WTC11 (cell line): ENCODE measurements around the gene KCNJ4. TPM values are rescaled to one million over a fixed set of nuclear protein-coding genes. Genes with fewer than 3 reads are reported as not detected.

Experiments used
- ATAC-seq: fragments of 200-7000 bp; cut with Tn5 transposase; 2 replicates; pipeline ENCODE4 v1.10.0; 2021; ENCODE audit warnings: mild to moderate bottlenecking, moderate library complexity
- CTCF ChIA-PET: fragments of 300-600 bp; sonication (Branson Sonifier 250); formaldehyde crosslinking; loops from one replicate; lab custom pipeline; 2021; ENCODE audit warnings: antibody characterized with exemption; lab: Charles Lee
- POLR2A ChIA-PET: fragments of 350-600 bp; sonication (Branson Sonifier 250); formaldehyde crosslinking; loops from one replicate; lab custom pipeline; 2021; ENCODE audit warnings: antibody characterized with exemption; lab: Charles Lee
- DNase-seq: peaks from one replicate; pipeline ENCODE4 v3.0.0; 2021; ENCODE audit warnings: low spot score
- H3K27ac Mint-ChIP-seq: 2 replicates; pipeline ENCODE4 v1.8.0; 2021; ENCODE audit warnings: mixed read lengths
- H3K27me3 Mint-ChIP-seq: 2 replicates; pipeline ENCODE4 v1.8.0; 2021; ENCODE audit warnings: low read depth, mild to moderate bottlenecking, moderate library complexity, mixed read lengths
- H3K36me3 Mint-ChIP-seq: 2 replicates; pipeline ENCODE4 v1.8.0; 2021; ENCODE audit warnings: mixed read lengths
- H3K4me1 Mint-ChIP-seq: 2 replicates; pipeline ENCODE4 v1.8.0; 2022; ENCODE audit warnings: mixed read lengths
- H3K4me3 Mint-ChIP-seq: 2 replicates; pipeline ENCODE4 v1.8.0; 2021; ENCODE audit warnings: mild to moderate bottlenecking, moderate library complexity, mixed read lengths
- H3K9me3 Mint-ChIP-seq: 2 replicates; pipeline ENCODE4 v1.8.0; 2021; ENCODE audit warnings: mixed read lengths
- HMGA2 ChIP-seq: fragments of 250-450 bp; sonication (Bioruptor Pico); IDR thresholded peaks from 2 replicates; pipeline ENCODE4 v1.4.0; 2021; ENCODE audit warnings: mild to moderate bottlenecking, moderate library complexity
- IRF2 ChIP-seq: sonication (generic); formaldehyde crosslinking; IDR thresholded peaks from 2 replicates; pipeline ENCODE4 v1.8.0; 2022; ENCODE audit warnings: low read depth, missing genetic modification reagents, borderline replicate concordance
- JAZF1 ChIP-seq: fragments of 250-450 bp; sonication (Bioruptor Pico); IDR thresholded peaks from 2 replicates; pipeline ENCODE4 v1.9.0; 2021; ENCODE audit warnings: moderate library complexity, mild to moderate bottlenecking, inconsistent platforms
- MLX ChIP-seq: sonication (generic); formaldehyde crosslinking; IDR thresholded peaks from 2 replicates; pipeline ENCODE4 v1.8.1; 2023; ENCODE audit warnings: mild to moderate bottlenecking, missing genetic modification reagents, moderate library complexity
- MXD4 ChIP-seq: fragments of 250-450 bp; sonication (Bioruptor Pico); IDR thresholded peaks from 2 replicates; pipeline ENCODE4 v1.8.0; 2021; ENCODE audit warnings: mild to moderate bottlenecking, moderate library complexity, borderline replicate concordance
- NFE2L1 ChIP-seq: sonication (generic); formaldehyde crosslinking; IDR thresholded peaks from 2 replicates; pipeline ENCODE4 v1.8.1; 2023; ENCODE audit warnings: missing genetic modification reagents
- TCF7 ChIP-seq: sonication (generic); formaldehyde crosslinking; IDR thresholded peaks from 2 replicates; pipeline ENCODE4 v1.8.0; 2022; ENCODE audit warnings: mild to moderate bottlenecking, low read depth, missing genetic modification reagents, moderate library complexity
- ZBTB21 ChIP-seq: sonication (generic); formaldehyde crosslinking; IDR thresholded peaks from 2 replicates; pipeline ENCODE4 v1.8.1; 2023; ENCODE audit warnings: mild to moderate bottlenecking, missing genetic modification reagents, borderline replicate concordance
- ZNF416 ChIP-seq: fragments of 250-450 bp; sonication (Bioruptor Pico); IDR thresholded peaks from 2 replicates; pipeline ENCODE4 v1.9.0; 2021; ENCODE audit warnings: mild to moderate bottlenecking, inconsistent platforms
- total RNA-seq: library from RNA; stranded (reverse); gene quantifications from 3 replicates; pipeline ENCODE4 v1.2.3, GENCODE V29; 2021
- TF ChIP-seq, protein P1 (sequence below): fragments of 250-450 bp; sonication (Bioruptor Pico); conservative IDR thresholded peaks from 2 replicates; pipeline ENCODE4 v1.9.0; 2021; ENCODE audit warnings: mild to moderate bottlenecking
- TF ChIP-seq, protein P2 (sequence below): sonication (generic); formaldehyde crosslinking; IDR thresholded peaks from 2 replicates; pipeline ENCODE4 v1.8.0; 2023; ENCODE audit warnings: mild to moderate bottlenecking, missing genetic modification reagents
- TF ChIP-seq, protein P3 (sequence below): fragments of 250-450 bp; sonication (Bioruptor Pico); IDR thresholded peaks from 2 replicates; pipeline ENCODE4 v1.9.0; 2021; ENCODE audit warnings: mild to moderate bottlenecking, borderline replicate concordance
- TF ChIP-seq, protein P4 (sequence below): sonication (generic); formaldehyde crosslinking; IDR thresholded peaks from 2 replicates; pipeline ENCODE4 v1.8.1; 2022; ENCODE audit warnings: mild to moderate bottlenecking, moderate library complexity, missing genetic modification reagents

KCNJ4 gene
- total RNA-seq, 1 experiment from 2014 or later, result 3.1 TPM

- TF ChIP-seq, protein P1, sequence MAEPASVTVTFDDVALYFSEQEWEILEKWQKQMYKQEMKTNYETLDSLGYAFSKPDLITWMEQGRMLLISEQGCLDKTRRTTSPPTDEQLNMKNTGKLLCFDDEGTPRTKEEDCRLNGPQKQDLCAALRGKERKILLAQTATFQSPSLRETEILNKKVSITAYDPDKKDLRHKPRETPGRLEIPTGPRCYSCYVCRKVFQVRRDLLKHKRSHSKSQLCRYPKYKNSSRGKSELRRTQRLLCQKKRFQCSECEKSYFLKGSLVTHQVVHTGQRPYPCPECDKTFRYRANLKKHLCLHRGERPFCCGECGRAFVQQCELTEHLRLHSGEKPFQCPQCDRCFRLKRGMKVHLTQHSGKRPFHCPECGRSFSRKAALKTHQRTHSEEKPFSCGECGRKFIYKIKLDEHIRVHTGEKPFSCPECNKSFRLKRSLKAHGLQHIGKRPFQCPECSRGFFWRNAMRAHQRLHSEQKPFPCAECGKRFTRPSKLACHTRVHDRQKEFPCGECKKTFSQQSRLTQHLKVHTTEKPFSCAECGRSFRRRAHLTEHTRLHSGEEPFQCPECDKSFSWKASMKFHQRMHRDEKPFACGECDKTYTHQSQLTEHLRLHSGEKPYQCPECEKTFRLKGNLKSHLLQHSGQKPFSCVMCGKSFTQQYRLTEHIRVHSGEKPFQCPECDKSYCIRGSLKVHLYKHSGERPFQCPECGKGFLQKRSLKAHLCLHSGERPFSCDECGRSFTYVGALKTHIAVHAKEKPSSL (CRISPR knock-in tag), result no peak
- TF ChIP-seq, protein P2, sequence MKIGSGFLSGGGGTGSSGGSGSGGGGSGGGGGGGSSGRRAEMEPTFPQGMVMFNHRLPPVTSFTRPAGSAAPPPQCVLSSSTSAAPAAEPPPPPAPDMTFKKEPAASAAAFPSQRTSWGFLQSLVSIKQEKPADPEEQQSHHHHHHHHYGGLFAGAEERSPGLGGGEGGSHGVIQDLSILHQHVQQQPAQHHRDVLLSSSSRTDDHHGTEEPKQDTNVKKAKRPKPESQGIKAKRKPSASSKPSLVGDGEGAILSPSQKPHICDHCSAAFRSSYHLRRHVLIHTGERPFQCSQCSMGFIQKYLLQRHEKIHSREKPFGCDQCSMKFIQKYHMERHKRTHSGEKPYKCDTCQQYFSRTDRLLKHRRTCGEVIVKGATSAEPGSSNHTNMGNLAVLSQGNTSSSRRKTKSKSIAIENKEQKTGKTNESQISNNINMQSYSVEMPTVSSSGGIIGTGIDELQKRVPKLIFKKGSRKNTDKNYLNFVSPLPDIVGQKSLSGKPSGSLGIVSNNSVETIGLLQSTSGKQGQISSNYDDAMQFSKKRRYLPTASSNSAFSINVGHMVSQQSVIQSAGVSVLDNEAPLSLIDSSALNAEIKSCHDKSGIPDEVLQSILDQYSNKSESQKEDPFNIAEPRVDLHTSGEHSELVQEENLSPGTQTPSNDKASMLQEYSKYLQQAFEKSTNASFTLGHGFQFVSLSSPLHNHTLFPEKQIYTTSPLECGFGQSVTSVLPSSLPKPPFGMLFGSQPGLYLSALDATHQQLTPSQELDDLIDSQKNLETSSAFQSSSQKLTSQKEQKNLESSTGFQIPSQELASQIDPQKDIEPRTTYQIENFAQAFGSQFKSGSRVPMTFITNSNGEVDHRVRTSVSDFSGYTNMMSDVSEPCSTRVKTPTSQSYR (CRISPR knock-in tag), result no peak
- TF ChIP-seq IRF2 (CRISPR knock-in tag) (no peak), ZNF416 (CRISPR knock-in tag) (no peak), TCF7 (CRISPR knock-in tag) (no peak)
- TF ChIP-seq, protein P3, sequence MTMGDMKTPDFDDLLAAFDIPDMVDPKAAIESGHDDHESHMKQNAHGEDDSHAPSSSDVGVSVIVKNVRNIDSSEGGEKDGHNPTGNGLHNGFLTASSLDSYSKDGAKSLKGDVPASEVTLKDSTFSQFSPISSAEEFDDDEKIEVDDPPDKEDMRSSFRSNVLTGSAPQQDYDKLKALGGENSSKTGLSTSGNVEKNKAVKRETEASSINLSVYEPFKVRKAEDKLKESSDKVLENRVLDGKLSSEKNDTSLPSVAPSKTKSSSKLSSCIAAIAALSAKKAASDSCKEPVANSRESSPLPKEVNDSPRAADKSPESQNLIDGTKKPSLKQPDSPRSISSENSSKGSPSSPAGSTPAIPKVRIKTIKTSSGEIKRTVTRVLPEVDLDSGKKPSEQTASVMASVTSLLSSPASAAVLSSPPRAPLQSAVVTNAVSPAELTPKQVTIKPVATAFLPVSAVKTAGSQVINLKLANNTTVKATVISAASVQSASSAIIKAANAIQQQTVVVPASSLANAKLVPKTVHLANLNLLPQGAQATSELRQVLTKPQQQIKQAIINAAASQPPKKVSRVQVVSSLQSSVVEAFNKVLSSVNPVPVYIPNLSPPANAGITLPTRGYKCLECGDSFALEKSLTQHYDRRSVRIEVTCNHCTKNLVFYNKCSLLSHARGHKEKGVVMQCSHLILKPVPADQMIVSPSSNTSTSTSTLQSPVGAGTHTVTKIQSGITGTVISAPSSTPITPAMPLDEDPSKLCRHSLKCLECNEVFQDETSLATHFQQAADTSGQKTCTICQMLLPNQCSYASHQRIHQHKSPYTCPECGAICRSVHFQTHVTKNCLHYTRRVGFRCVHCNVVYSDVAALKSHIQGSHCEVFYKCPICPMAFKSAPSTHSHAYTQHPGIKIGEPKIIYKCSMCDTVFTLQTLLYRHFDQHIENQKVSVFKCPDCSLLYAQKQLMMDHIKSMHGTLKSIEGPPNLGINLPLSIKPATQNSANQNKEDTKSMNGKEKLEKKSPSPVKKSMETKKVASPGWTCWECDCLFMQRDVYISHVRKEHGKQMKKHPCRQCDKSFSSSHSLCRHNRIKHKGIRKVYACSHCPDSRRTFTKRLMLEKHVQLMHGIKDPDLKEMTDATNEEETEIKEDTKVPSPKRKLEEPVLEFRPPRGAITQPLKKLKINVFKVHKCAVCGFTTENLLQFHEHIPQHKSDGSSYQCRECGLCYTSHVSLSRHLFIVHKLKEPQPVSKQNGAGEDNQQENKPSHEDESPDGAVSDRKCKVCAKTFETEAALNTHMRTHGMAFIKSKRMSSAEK (CRISPR knock-in tag), result no peak
Measured at GRCh38 chr22:38433871-38434270, 21.1 kb downstream of the KCNJ4 start (continued).

- no peaks in the 10 kb centered on the region; the same call in 1 of the 2 replicates for H3K27me3 Mint-ChIP-seq
- ChIA-PET POLR2A (interaction anchor here (0.6 kb wide), 1 partner anchor 34 kb away, joined by 3 read pairs; no protein-coding TSS in a partner anchor), CTCF (interaction anchor here (1.0 to 4.1 kb wide), 3 partner anchors 9 to 31 kb away, joined by 3 to 30 read pairs (median 6); no protein-coding TSS in a partner anchor)
- H3K4me3 Mint-ChIP-seq, result no peak overlapping the region
- DNase-seq, result no peak
- H3K27ac Mint-ChIP-seq, result no peak overlapping the region
- TF ChIP-seq HMGA2 (CRISPR knock-in tag), result peak; percentile 34; the same call in 1 of the 2 replicates
- no peak for TF ChIP-seq MXD4 (CRISPR knock-in tag)
- ATAC-seq, result no peak
- H3K36me3 Mint-ChIP-seq, result no peaks in the 10 kb centered on the region
- no peaks in the 10 kb centered on the region for H3K9me3 Mint-ChIP-seq
- H3K4me1 Mint-ChIP-seq, result 0 out of 2 replicates have a peak, but pooled peaks cover 4% of the 10 kb centered on the region
Measured at GRCh38 chr22:38432264-38432663, 22.7 kb downstream of the KCNJ4 start.

- H3K36me3 Mint-ChIP-seq, result no peaks in the 10 kb centered on the region
- H3K9me3 Mint-ChIP-seq, result no peaks in the 10 kb centered on the region
- H3K27ac Mint-ChIP-seq, result peak overlapping the region; percentile 65; the same call in 1 of the 2 replicates
- TF ChIP-seq, protein P4, sequence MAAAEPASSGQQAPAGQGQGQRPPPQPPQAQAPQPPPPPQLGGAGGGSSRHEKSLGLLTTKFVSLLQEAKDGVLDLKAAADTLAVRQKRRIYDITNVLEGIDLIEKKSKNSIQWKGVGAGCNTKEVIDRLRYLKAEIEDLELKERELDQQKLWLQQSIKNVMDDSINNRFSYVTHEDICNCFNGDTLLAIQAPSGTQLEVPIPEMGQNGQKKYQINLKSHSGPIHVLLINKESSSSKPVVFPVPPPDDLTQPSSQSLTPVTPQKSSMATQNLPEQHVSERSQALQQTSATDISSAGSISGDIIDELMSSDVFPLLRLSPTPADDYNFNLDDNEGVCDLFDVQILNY (CRISPR knock-in tag), result no peak
- no peak for TF ChIP-seq MLX
- no peak for TF ChIP-seq JAZF1 (CRISPR knock-in tag)
- no peak for TF ChIP-seq NFE2L1 (CRISPR knock-in tag)
- no peak for TF ChIP-seq ZBTB21 (CRISPR knock-in tag)
- TF ChIP-seq, all 79 proteins: peak for 0
- no peak for DNase-seq
- POLR2A ChIA-PET, result interaction anchor here (0.6 kb wide), 1 partner anchor 33 kb away, joined by 3 read pairs; no protein-coding TSS in a partner anchor
- Mint-ChIP-seq H3K4me1 (0 out of 2 replicates have a peak, but pooled peaks cover 4% of the 10 kb centered on the region), H3K27me3 (no peaks in the 10 kb centered on the region), H3K4me3 (no peak overlapping the region)
- ATAC-seq, result peak; percentile 14
- CTCF ChIA-PET, result interaction anchor here (0.5 to 1.8 kb wide), 5 partner anchors 9 to 284 kb away, joined by 3 to 10 read pairs (median 4); no protein-coding TSS in a partner anchor
Measured at GRCh38 chr22:38431266-38432010, 23.6 kb downstream of the KCNJ4 start.
